SKM-1 (cell line): ENCODE measurements around the gene SACS.

Experiments
- DNase-seq: peaks from one replicate; lab custom pipeline; 2025; ENCODE audit not compliant: unreplicated experiment; lab: John Stamatoyannopoulos, UW

Gene SACS

GRCh38 chr13:23365652-23366051 is 67.8 kb downstream of the SACS start:
- DNase-seq: no peak

GRCh38 chr13:23359882-23360281 is 73.6 kb downstream of the SACS start:
- DNase-seq: no peak

GRCh38 chr13:23357349-23357748 is 76.2 kb downstream of the SACS start:
- no peak for DNase-seq

- no peak for DNase-seq
These were observed 77.1 kb downstream of the SACS start for GRCh38 chr13:23356368-23356767.

- DNase-seq: no peak
These were observed 79.0 kb downstream of the SACS start for GRCh38 chr13:23354520-23354919.

GRCh38 chr13:23352161-23352560 is 81.3 kb downstream of the SACS start:
- DNase-seq: no peak

GRCh38 chr13:23350009-23350408 is 83.5 kb downstream of the SACS start:
- no peak for DNase-seq

GRCh38 chr13:23349161-23349897 is 84.2 kb downstream of the SACS start:
- no peak for DNase-seq

- no peak for DNase-seq
These were observed 85.0 kb downstream of the SACS start for GRCh38 chr13:23348262-23349127.

GRCh38 chr13:23347601-23348000 is 85.9 kb downstream of the SACS start:
- no peak for DNase-seq

GRCh38 chr13:23344931-23345595 is 88.4 kb downstream of the SACS start:
- no peak for DNase-seq

- no peak for DNase-seq
These were observed 94.3 kb downstream of the SACS start for GRCh38 chr13:23339225-23339624.

GRCh38 chr13:23330356-23330755 is 103.1 kb downstream of the SACS start:
- DNase-seq: no peak

- no peak for DNase-seq
These were observed 108.3 kb downstream of the SACS start for GRCh38 chr13:23325191-23325590.

GRCh38 chr13:23323946-23324709 is 109.4 kb downstream of the SACS start:
- DNase-seq: no peak

- DNase-seq: no peak
These were observed 110.9 kb downstream of the SACS start for GRCh38 chr13:23322353-23323336.

- no peak for DNase-seq
These were observed 111.8 kb downstream of the SACS start for GRCh38 chr13:23321535-23322241.

GRCh38 chr13:23320926-23321534 is 112.5 kb downstream of the SACS start:
- no peak for DNase-seq

- DNase-seq: no peak
These were observed 113.6 kb downstream of the SACS start for GRCh38 chr13:23319883-23320224.
